DMS153 treated with DMSO at 0.1 percent for 48 hours (cell line): ENCODE results near the gene DISP1.
"Not testable (repeated sequence)": the region's sequence is repeated elsewhere in the genome, so short reads cannot be mapped to it uniquely, and the experiment has no call there.

ENCODE experiments used
- DNase-seq: peaks from one replicate; lab custom pipeline; 2025; ENCODE audit not compliant: unreplicated experiment; lab: John Stamatoyannopoulos, UW

The DISP1 gene

DNA sequence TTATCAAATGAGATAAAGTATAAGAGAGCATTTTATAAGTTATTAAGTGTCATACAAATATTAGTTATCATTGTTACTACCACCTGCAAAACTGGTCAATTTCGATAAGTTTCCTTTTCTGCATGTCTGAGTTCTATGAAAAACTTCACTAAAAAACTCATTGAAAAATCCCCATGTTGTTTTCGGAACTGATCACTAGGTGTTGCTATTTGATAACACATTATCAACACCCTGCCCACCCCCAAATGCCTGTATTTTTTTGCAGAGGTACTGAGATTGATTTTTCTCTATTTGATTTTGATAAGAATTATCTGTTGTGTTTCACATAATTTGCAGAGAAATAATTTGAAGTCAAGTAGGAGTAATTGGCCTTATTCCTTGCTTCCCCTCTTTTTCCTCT, 22.1 kb upstream of the DISP1 start:
- peak; percentile 26 for DNase-seq

DNA sequence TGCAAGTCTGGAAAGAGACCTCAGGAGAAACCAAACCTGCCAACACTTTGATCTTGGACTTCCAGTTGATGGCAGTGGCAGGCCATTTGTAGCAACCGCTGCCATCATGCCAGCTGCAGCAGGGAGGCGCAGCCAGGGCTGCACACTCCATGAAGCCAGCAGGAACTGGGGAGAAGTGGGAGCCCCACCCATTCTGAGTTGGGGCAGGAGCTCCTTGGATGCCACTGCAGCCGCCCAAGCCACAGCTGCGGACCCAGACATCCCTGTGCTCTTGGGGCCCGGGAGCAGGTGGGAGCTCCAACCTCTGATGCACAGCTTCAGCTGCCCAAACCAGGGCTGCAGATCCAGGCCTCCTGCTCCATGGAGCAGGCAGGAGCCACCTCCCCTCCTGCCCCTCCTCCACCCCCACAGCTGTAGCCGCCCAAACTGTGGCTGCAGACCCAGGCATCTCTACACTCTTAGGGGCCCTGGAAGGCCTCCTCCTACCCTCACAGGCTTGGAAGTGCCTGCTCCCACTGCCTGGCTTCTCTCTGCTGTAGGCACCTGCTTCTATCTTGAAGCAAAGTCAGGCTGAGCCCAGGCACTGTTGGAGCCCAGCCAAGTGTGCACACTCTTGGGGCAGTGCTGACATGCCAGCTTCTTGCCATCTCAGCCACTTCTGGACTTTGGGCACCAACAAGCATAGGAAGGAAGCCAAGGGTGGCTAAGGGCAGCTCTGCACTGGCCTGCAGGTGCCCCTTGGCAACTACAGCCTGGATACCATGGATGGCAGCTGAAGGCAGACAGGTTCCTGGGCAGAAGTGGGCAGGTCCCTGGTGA, 20.0 kb upstream of the DISP1 start:
- no peak for DNase-seq

DNA sequence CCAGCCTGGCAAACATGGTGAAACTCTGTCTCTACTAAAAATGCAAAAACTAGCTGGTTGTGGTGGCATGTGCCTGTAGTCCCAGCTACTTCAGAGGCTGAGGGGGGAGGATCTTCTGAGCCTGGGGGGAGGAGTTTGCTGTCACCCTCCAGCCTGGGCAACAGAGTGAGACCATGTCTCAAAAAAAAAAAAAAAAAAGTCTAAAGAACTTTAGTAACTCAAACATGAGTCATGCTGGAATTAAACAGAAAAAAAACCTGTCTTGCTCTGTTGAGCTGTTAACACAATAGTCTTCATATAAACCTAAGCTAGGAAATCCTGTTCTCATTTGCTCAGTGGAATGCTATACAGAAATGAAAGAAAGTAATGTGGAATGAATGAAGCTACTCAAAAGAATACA, 16.7 kb upstream of the DISP1 start:
- DNase-seq, result no peak

DNA sequence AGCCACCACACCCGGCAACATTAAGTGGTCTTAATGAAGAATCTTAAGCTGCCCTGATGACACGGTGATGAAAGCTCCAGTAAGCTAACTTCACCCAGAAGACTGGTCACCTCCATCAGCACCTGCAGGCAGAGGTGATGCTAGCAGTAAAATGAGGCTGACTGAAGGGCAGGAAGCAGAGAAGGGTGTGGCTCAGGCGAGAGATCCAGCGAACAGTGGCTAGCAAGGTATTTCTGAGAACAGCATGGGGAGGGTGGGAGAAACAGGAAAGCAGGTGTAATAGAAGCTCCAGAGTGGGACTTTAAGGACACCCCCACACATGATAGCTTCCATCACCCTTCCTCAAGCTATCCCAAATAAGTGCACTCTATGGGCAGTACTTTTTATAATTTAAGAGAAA, 15.9 kb upstream of the DISP1 start:
- no peak for DNase-seq

DNA sequence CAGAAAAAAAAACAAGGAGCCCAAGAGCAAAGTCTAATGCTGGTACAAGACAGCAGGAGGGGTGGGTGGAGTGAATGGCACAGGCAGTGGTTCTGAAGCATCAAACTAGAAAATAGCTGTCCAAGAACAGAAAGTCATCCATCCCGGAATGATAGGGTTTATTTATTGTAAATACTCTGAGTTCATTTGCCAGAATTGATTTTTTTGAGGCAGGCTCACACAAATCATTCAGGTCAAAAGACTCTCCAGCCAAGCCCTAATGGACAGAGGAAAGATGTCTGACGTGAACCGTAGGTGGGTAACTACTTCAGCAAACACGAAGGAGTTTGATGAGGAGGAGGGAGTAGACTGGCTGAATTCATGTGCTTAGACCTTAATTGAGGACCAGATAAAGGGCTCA, 13.8 kb upstream of the DISP1 start:
- DNase-seq, result no peak

DNA sequence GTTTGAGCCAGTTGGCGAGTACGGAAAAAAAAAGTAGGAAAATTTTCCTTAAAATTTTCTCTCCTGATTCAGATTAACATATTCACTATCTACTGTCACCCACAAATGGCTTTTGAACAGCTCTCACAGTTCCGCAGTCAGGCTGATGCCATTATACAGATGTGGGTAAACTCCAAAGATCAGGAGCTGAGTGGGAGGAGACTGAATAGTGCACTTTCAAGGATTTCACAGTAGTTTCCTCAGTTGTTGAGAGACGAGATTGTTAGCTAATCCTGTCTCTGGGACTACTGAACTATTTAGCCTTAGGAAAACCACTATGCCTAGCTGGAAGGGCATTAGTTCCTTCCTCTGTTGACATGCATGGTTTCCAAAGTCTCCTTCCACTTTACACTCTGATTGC, 3.2 kb upstream of the DISP1 start:
- DNase-seq, result no peak

DNA sequence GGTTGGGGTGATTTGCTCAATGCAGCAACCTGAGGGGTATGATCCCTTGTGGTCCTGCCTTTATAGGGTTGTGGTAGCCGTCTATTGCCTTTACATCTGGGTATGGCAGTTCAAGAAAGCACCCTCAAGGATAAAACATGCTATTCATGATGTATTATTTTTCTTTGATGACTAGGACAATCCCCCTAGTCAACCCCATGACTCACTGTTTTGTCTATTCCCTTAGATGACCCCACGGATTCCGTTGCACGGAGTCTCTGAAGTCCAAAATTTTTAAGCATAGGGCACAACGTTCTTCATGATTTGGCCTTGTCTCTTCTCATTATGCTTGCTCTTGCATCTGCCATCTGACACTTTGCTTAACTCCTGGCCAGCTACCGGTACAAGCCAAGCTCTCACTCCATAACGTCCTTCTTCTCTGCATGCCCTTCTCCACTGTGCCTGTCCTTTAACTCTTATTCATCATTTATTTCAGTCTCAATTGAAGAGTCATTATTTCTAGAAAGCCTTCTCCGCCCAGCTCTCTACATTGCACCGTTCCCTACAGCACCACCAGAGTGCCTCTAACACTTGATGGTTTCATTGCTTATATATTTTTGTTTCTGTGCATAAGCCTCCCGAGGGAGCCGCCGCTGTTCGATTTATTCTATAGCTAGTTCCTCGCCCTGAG, 838 bp upstream of the DISP1 start:
- no peak for DNase-seq

DNA sequence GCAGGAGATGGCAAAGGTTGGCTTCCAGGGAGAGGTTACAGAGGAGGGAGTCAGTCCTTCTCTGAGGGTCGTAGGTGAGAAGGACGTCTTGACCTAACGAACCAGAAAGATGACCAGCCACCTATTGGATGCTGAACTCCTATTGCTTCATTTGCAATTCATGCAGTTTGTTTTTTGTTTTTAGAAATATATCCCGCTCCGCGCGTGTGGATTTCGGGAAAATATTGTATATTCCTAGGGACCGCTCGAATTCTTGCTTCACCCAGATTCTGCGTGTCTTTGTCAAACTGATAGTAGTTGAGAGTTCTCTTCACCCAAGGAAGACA, 564 bp downstream of the DISP1 start:
- DNase-seq, result no peak

DNA sequence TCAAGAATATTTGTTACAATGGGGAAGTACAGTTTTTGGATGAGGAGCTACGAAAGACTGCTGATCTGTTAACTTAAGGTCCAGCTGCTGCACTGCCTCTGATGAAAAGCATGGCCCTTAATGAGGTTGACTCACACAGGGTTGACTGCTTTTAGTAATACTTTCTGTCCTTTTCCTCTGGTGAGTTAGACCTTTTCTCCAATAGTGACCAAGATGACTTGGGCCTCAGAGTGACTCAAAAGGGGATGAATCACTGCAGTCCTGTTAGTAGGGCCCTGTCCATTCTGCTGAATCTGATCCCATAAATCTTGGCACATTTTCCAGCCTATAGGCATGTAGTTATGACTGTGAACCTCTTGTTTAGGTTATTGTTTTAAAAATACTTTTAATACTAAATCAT, 2.7 kb downstream of the DISP1 start:
- no peak for DNase-seq

DNA sequence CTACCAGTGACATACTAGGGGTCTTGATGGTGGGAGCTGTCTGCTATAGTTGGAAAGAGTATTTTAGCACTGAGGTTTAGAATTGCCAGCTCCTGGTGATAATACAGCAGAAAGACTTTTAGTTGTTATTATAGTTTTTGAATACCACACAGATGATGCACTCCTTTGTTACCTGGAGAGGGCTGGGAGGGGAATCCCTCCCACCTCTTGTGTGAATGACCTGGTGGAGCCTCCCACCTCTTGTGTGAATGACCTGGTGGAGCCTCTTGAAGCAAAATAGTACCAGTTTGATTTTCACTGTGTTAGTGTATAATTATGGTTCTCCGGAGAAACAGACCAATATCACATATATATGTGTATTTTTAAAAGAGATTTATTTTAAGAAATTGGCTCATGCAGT, 3.3 kb downstream of the DISP1 start:
- no peak for DNase-seq

DNA sequence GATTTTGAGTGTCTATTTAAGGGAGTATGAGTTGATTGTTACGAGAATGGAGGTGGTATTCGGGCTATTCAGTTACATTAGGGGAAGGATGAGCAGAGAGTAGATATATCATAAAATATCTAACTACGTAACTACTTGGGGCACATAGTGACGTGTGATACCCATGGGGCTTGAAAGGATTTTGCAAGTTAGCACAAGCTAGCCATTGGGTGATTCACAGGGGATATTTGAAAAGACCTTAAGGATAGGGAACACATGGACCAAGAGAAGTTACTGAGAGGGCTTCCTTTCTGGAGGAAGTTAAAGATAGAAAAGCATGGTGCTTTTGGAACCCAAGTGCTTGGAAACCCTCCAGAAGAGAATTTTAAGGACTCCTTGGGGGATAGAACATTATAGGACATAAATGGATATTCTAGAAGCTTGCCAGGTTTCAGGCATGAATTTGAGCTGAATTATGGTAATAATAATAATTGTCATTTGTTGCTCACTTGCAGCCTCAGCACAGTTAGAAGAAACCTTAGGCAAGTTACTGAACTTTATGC, 5.4 kb downstream of the DISP1 start:
- DNase-seq, result no peak

DNA sequence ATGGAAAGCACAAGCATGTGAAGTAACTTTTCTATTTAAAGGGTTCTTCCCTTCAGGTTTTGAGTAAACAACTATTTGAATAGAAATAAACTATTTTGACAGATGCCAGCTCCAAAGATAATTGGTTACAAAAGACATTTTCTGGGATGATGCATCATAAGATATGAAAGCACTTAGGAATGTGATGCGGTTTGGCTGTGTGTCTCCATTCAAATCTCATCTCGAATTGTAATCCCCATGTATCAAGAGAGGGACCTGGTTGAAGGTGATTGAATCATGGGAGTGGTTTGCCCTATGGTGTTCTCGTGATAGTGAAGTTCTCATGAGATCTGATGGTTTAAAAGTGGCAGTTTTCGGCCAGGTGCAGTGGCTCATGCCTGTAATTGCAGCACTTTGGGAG, 6.4 kb downstream of the DISP1 start:
- DNase-seq, result no peak

DNA sequence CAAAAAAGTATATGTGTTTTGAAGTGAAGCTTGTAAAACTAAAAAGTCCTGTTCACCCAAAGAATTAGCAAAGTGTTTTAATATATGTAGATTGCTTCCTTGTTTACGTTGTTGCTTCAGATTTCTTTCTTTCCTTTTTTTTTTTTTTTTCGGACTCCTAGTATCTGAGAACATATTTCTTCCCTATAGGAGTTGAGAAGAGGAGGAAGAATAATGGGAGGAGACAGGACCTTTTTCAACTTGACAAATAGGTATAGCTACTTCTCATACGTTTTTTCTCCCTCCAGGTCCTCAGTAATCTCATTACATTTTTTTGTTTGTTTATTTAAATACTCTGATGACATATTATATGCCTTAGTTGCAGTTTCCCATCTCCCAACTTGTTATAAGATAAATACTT, 8.9 kb downstream of the DISP1 start:
- DNase-seq, result no peak

DNA sequence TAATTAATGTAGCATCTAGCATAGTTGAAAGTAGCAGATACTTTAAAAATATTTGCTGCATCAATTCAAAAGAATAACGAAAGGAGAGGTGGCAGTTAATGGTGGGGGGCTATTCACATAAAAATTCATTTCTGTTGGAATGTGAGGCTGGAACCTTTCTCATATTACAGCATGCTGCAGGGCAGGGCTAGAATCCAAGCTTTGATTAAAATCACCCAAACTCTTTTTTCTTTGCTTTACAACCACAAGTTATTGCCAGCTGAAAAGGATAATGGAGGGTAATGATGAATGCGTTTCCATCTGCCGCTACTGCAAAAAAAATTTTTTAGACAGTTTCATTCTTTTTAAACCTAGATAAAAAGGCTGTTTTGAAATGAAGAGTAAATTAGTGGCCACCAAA, 9.8 kb downstream of the DISP1 start:
- no peak for DNase-seq

DNA sequence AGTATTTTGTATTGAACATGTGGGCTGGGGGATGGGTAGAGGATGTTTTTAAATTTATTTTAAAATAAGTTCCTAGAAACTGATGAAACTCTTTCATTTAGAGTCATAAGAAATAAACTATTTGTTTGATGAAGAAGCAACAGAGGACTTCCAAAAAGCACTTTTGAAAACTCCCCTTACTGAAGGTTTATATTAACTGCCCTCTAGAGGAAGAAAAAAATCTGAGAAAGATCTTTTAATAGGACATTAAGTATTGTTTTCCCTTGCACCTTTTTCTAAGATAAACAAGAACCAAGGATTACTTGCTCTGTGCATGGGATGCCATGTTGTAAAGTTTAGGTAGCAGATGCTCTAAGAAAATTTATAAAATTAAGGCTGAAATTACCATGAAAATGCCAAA, 14.1 kb downstream of the DISP1 start:
- DNase-seq, result no peak

DNA sequence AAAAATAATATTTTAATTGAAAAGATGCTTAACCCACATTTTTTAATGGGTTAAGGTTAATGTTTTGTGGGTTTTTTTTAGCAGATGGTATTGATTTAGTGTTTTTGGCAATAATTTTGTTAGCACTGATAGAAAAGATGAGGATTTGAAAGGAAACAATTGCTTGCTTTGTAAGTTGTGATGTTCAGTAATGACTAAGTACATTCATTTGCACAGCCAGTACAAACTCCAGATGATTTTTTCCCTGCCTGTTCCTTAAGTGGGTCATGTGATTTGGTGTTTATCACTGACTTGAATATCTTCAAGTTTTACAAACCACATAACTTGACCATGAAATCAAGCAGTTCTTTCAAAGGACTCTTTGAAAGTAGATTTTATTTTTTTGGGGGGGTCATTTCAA, 15.0 kb downstream of the DISP1 start:
- DNase-seq, result no peak

DNA sequence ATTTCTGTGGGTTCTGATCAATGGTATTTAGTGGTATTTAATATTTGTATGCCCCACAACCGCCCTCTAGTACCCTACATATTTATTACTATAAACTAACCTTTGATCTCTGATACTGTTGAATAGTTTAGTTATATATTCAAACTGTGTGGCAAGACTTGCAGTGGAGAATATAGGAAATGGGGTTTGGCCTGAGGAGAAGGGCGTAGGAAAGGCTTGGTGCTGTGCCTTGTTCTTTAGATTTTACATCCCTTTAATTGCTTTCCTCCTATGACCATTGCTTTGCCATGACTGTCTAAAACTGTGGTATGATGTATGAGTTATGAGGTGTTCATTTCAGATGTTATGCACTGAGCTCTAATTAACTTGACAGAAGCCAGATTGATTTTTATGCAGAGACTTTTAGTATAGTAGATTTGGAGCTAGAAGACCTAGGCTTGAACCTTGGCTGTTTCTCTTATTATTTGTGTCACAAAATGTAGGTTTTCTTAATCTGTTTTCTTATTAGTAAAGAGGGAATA, 18.6 kb downstream of the DISP1 start:
- no peak for DNase-seq

DNA sequence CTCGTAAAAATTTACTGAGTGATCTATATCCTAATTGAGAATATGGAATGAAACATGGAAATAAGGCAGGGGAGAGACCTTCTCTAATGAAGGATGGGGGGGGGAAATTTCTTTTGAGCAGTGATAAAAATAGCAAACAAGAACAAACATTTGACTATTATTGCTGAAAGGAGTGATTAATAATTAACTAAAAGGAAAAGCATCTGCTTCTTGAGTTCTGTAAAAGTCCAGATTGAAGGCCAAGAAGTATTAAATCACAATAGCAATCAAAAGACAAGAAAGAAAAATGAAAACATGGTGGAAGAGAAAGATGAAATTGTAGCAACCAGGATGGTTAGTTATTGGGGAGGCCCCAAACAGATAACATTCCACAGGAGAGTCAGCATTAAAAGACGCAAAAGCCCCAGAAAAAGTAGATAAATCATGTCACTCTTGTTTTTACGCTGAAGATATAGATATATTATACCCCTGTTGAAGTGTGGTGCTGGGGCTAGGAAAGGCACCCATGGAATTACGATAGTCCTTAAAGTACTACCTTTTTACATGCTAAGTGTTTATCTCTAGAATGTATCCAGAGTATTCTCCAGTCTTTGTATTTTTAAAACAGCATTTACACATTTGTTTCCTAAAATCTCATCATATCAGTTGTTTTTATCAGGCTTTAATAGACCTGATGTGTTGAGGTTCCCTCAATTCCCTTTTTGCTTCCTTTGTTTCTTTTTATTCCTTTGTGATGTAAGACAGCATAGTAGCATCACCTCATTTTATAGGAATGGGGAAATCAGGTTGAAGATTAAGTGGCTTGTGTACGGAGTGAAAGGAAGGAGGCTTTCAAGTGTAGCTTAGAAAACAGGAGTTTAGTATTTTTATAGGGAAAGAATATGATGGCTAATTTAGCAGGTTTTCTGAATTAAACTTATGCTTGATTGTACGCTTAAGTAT, 28.9 kb downstream of the DISP1 start:
- no peak for DNase-seq

DNA sequence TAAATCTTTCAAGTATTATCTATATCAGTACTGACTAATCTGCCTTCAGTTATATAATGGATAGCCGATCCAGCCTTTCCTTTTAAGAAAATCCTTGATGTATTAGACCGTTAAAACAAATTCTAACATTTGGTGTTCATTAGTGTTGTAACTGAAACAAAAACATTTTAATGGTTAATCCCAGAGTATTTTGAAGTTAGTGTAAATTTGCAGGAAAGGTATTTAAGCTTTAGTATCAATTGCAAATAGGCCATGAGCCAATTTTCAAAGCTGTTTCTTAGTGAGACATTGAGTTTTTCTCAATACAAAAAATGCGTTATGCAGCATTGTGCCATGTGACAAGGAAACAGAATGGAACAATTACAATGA, 29.6 kb downstream of the DISP1 start:
- DNase-seq, result no peak

DNA sequence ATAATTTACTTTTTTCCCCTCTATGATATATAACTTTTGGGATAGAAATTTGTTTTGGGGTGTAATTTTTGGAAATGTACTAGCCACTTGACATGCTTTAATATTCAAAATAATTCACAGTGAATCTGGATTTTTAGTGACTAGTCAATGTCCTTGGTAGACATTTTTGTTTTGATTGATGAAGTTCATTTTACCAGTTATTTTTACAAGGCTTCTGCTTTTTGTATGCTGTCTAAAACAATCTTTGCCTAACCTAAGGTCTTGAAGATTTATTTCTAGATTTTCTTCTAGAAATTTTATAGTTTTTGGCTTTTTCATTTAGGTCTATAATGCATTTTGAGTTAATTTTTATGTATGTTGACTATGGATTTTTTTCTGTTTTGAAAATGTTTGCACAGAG, 30.9 kb downstream of the DISP1 start:
- DNase-seq, result no peak

DNA sequence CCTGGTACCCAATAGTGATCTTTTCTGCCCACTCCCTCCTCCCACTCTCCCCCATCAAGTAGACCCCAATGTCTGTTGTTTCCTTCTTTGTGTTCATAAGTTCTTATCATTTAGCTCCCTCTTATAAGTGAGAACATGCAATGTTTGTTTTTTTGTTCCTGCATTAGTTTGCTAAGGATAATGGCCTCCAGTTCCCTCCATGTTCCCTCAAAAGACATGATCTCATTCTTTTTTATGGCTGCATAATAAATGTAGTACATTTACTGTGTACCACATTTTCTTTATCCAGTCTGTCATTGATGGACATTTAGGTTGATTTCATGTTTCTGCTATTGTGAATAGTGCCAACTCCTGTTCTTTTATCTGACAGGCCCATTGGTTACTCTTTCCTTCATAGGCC, 35.7 kb downstream of the DISP1 start:
- DNase-seq, result not testable (repeated sequence)
